Spleen (tissue), 13 donors: ENCODE measurements around the gene YAE1. TPM values are rescaled to one million over a fixed set of nuclear protein-coding genes. Genes with fewer than 3 reads are reported as not detected.

Experiments
- DNase-seq: peaks from one replicate; pipeline ENCODE4 v3.0.0-alpha.2; 2020
- H3K27ac ChIP-seq, 8 donors: fragments of 200-600 bp; sonication (generic) in 7 of 8; 1 replicate in 4 of 8; 2 replicates in 4 of 8; pipeline versions ENCODE4 v1.5.0 to v1.8.0; 2016 to 2021; ENCODE audit warnings: inconsistent platforms in 4 of 8, mild to moderate bottlenecking in 4 of 8, moderate library complexity in 1 of 8
- H3K27me3 ChIP-seq, 7 donors: fragments of 200-600 bp; sonication (generic) in 6 of 7; replicated peaks in 1 of 7; 1 replicate in 4 of 7; 2 replicates in 3 of 7; pipeline versions ENCODE4 v1.5.0 to v1.8.0; 2016 to 2021; ENCODE audit warnings: inconsistent platforms in 3 of 7, mild to moderate bottlenecking in 1 of 7
- H3K36me3 ChIP-seq, 6 donors: fragments of 200-600 bp; sonication (generic) in 5 of 6; 1 replicate in 4 of 6; 2 replicates in 2 of 6; pipeline versions ENCODE4 v1.5.0 to v1.8.0; 2016 to 2021; ENCODE audit warnings: inconsistent platforms in 2 of 6
- H3K4me1 ChIP-seq, 6 donors: fragments of 200-600 bp; sonication (generic) in 5 of 6; 1 replicate in 3 of 6; 2 replicates in 3 of 6; pipeline versions ENCODE4 v1.5.0 to v1.8.0; 2016 to 2021; ENCODE audit warnings: inconsistent platforms in 3 of 6
- H3K4me3 ChIP-seq, 8 donors: fragments of 200-600 bp; sonication (generic) in 7 of 8; 1 replicate in 4 of 8; 2 replicates in 4 of 8; pipeline versions ENCODE4 v1.5.0 to v1.8.0; 2016 to 2021; ENCODE audit warnings: inconsistent platforms in 4 of 8, mild to moderate bottlenecking in 4 of 8, moderate library complexity in 2 of 8
- H3K9me3 ChIP-seq, 8 donors: fragments of 200-600 bp; sonication (generic) in 7 of 8; 1 replicate in 4 of 8; 2 replicates in 4 of 8; pipeline versions ENCODE4 v1.5.0 to v1.8.0; 2016 to 2021; ENCODE audit warnings: inconsistent platforms in 4 of 8
- CTCF ChIP-seq, 11 experiments: fragments of 200-600 bp in 7 of 11; fragments of 450-650 bp in 4 of 11; sonication (generic) in 4 of 11; IDR thresholded peaks in 8 of 11; conservative IDR thresholded peaks in 3 of 11; 1 replicate in 7 of 11; 2 replicates in 4 of 11; pipeline versions ENCODE4 v1.4.0 to v1.8.0; 2016 to 2021; ENCODE audit warnings: antibody characterized with exemption in 11 of 11, inconsistent platforms in 4 of 11, mild to moderate bottlenecking in 1 of 11
- POLR2A ChIP-seq, 3 donors: fragments of 450-650 bp; IDR thresholded peaks; one replicate each; pipeline ENCODE4 v1.5.1; 2017; ENCODE audit warnings: antibody characterized with exemption in 3 of 3, mild to moderate bottlenecking in 1 of 3
- POLR2AphosphoS5 ChIP-seq, 3 donors: sonication (generic); formaldehyde crosslinking; IDR thresholded peaks; one replicate each; pipeline ENCODE4 v1.5.1; 2017; ENCODE audit warnings: antibody characterized with exemption in 3 of 3
- WGBS, 5 donors: extraction: QIAGEN DNeasy Blood & Tissue Kit in 3 of 5; methylation state at CpG; one replicate each; pipeline versions ENCODE4 v1.1.5 to v1.1.7; 2013 to 2018; 5-methylcytosine and 5-hydroxymethylcytosine counted together
- intact Hi-C: fragments of 100-400 bp; cut with DNase I; formaldehyde crosslinking; loops from one replicate; pipeline ENCODE4 v1.15.0; 2023; ENCODE audit warnings: low total_unique reads
- long read RNA-seq, 2 donors: transcript quantifications; one replicate each; lab custom pipeline, GENCODE V29; 2026
- polyA plus RNA-seq, 3 donors: library from polyadenylated mRNA; stranded (reverse); fragments of 200-250 nt; gene quantifications; one replicate each; pipeline ENCODE4 v1.2.1, GENCODE V29; 2013
- total RNA-seq, 7 donors: library from RNA; depleted of rRNA in 3 of 7; stranded (reverse); fragments of >200 nt in 3 of 7; fragmentation: NEBNext Ultra II Directional in 4 of 7; extraction: Animal tissue kit (Norgen Biotek cat#: 25700) in 4 of 7; gene quantifications; one replicate each; pipeline versions ENCODE4 v1.1.0 to v1.2.1, GENCODE V29; 2016 to 2021
- donor health status: healthy with polysubstance abuse.
- donor health status: DM: no; HTN: no; CAD: no; lungs with moderate emphysema.
- donor health status: DM: no; HTN: no; CAD: no.
- donor health status: Bipolar disorder and iron deficiency.
- donor health status: healthy.
- donor health status: DM: no; HTN: no; CAD: no.
- donor health status: DM: yes; HTN: yes; CAD: no.

YAE1 gene
- 10 to 100 TPM; 13.2 to 19.4 (median 15.0) TPM for total RNA-seq
- polyA plus RNA-seq: 10 to 100 TPM; 18.8 to 21.8 (median 19.2) TPM
- long read RNA-seq, donor 1, transcript YAE1-201 (3 exons, 899 nt): major isoform, 23 of 24 reads
- long read RNA-seq, donor 1, partial matches to known transcripts: 0 of 24 reads
- long read RNA-seq, donor 1, other reads (novel, unspliced or antisense): 0 of 24 reads
- long read RNA-seq, donor 2, transcript YAE1-201 (3 exons, 899 nt): major isoform, 6 of 8 reads
- long read RNA-seq, donor 2, partial matches to known transcripts: 0 of 8 reads
- long read RNA-seq, donor 2, other reads (novel, unspliced or antisense): 0 of 8 reads

- 0 to 1% (median 1%) methylated on average over 45 to 64 of the region's 64 CpGs for WGBS, 5 donors
- peak within 1 kb of the TSS; percentile 64 to 91 (median 79) for H3K4me3 ChIP-seq
- TF ChIP-seq POLR2AphosphoS5 (IDR thresholded peaks at IDR 0.05) (peak; percentile 91 to 95 (median 95)), POLR2A (IDR thresholded peaks at IDR 0.05) (peak in 1 of 3 donors; percentile 25), CTCF (IDR thresholded peaks at IDR 0.05 in 8 of 11, conservative IDR thresholded peaks at IDR 0.05 in 3 of 11) (peak in 1 of 11 experiments; percentile 5)
- peak within 1 kb of the TSS; percentile 68 to 90 (median 82) for H3K27ac ChIP-seq
- H3K36me3 ChIP-seq: peaks cover 0 to 16% (median 9%) of the 10 kb centered on the region in 6 donors
- H3K4me1 ChIP-seq: peaks cover 6 to 34% (median 22%) of the 10 kb centered on the region in 6 donors
- no peaks in the 10 kb centered on the region for H3K9me3 ChIP-seq
- peak; percentile 94 for DNase-seq
- intact Hi-C loops: no loop called here
- H3K27me3 ChIP-seq: no peaks in the 10 kb centered on the region
Observed at GRCh38 chr7:39566023-39566921, at the start of gene YAE1. Gene YAE1 (plus strand): TSS chr7:39566404. CDS start chr7:39566419, 15 bp downstream.

- no peak for TF ChIP-seq POLR2A (IDR thresholded peaks at IDR 0.05)
- TF ChIP-seq CTCF (IDR thresholded peaks at IDR 0.05 in 8 of 11, conservative IDR thresholded peaks at IDR 0.05 in 3 of 11): no peak
- TF ChIP-seq POLR2AphosphoS5 (IDR thresholded peaks at IDR 0.05): no peak
- WGBS, 5 donors: 82 to 85% (median 83%) methylated on average over 7 of the region's 7 CpGs
- Histone ChIP-seq H3K4me1 (peaks cover 0 to 8% (median 5%) of the 10 kb centered on the region in 6 donors), H3K4me3 (no peak overlapping the region), H3K27ac (no peak overlapping the region), H3K36me3 (no peaks in the 10 kb centered on the region), H3K27me3 (no peaks in the 10 kb centered on the region), H3K9me3 (no peaks in the 10 kb centered on the region)
- intact Hi-C loops: loop anchor here (10.0 kb wide), 1 partner anchor 1122 kb away; no protein-coding TSS in a partner anchor
- DNase-seq: no peak
Observed at GRCh38 chr7:39516498-39516897, 49.7 kb upstream of the YAE1 start.

- Histone ChIP-seq H3K27ac (no peak overlapping the region), H3K4me1 (peaks cover 0 to 8% (median 5%) of the 10 kb centered on the region in 6 donors), H3K36me3 (no peaks in the 10 kb centered on the region), H3K4me3 (no peak overlapping the region), H3K27me3 (no peaks in the 10 kb centered on the region), H3K9me3 (no peaks in the 10 kb centered on the region)
- WGBS, 5 donors: 66 to 74% (median 69%) methylated on average over 3 of the region's 3 CpGs
- TF ChIP-seq CTCF (IDR thresholded peaks at IDR 0.05 in 8 of 11, conservative IDR thresholded peaks at IDR 0.05 in 3 of 11) (no peak), POLR2A (IDR thresholded peaks at IDR 0.05) (no peak), POLR2AphosphoS5 (IDR thresholded peaks at IDR 0.05) (no peak)
- no peak for DNase-seq
- intact Hi-C loops: loop anchor here (10.0 kb wide), 1 partner anchor 1122 kb away; no protein-coding TSS in a partner anchor
Observed at GRCh38 chr7:39517240-39517639, 49.0 kb upstream of the YAE1 start.
